ENCODE results near the gene PCARE.

GRCh38 chr2:29082804-29083495 lies 8.6 kb upstream of the PCARE start:
- TF ChIP-seq CTCF (IDR thresholded peaks at IDR 0.05 in 4 of 5, conservative IDR thresholded peaks at IDR 0.05 in 1 of 5) (no peak), POLR2A (IDR thresholded peaks at IDR 0.05) (no peak)

All from gastrocnemius medialis (tissue), 4 donors.